ENCODE data around the gene SGSM2. TPM values are rescaled to one million over a fixed set of nuclear protein-coding genes. Genes with fewer than 3 reads are reported as not detected.
A peak's percentile ranks its signal among the peaks of the same experiment; 100 is the strongest.

SGSM2 gene
- total RNA-seq, 1 donor from 2014 or later: 28.2 TPM

DNA sequence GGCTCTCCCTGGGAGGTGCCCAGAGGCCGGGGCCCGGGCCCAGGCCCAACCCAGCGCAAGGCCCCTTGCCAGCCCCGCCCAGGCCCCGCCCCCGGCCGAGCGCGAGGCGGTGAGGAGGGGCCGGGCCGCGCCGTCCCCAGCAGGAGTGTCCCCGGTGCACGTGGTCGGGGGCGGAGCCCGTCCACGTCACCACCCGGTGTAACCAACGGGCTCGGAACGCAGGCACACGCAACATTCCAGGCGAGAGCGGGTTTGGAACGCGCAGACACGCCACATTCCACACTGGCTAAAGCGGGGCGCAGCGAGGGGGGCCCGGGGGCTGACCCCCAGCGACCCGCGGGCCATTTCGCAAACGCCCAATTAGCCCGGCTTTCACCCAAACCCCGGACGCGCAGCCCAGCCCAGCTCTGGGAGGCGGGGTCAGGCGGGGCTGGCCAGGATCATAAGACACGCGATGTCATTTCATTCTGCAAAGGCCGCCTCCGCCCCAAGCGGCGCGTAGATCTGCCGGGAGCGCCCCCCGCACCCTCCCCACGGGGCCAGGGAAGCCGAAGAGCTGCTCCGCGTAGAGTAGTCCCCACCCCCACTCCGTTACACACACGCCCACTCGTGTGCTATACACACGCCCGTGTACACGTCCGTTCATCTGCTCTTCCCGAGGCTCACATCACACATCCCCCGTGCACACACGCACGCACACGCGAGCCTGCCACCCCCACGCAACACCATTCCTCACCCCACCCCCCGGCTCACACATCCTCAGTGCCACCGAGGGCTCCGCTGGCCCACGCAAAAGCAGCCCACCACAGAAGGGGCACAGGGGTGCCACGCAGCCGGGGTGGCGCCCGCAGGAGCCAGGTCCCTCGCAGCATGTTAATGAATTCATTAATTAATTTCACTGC is 62.5 kb downstream of the SGSM2 start:
- peak overlapping the region; percentile 86 for H3K4me3 ChIP-seq (ENCODE audit: low read depth, low read length)
- DNase-seq (ENCODE audit: low read depth): no peak
- TF ChIP-seq, protein P1, sequence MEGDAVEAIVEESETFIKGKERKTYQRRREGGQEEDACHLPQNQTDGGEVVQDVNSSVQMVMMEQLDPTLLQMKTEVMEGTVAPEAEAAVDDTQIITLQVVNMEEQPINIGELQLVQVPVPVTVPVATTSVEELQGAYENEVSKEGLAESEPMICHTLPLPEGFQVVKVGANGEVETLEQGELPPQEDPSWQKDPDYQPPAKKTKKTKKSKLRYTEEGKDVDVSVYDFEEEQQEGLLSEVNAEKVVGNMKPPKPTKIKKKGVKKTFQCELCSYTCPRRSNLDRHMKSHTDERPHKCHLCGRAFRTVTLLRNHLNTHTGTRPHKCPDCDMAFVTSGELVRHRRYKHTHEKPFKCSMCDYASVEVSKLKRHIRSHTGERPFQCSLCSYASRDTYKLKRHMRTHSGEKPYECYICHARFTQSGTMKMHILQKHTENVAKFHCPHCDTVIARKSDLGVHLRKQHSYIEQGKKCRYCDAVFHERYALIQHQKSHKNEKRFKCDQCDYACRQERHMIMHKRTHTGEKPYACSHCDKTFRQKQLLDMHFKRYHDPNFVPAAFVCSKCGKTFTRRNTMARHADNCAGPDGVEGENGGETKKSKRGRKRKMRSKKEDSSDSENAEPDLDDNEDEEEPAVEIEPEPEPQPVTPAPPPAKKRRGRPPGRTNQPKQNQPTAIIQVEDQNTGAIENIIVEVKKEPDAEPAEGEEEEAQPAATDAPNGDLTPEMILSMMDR (conservative IDR thresholded peaks at IDR 0.05; ENCODE audit: low read depth, low read length): no peak

DNA sequence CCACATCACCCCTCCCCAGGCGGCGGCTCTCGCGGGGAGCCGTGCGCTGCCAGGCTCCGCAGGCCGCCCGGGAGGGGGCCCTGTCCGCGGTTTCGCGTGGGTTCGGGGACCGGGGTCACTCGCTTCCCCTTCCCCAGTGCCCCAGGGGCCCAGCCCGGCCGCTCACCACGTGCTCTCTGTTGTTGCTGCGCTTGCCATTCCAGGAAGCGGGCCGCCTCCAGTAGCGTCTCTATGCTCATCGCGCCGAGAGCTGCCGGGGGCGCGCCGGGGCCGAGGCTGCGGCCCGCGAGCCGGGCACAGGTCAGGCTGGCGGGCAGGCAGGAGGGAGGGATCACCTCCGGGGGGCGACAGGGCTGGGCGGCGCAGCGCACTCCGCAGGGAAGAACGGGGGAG is 63.2 kb downstream of the SGSM2 start:
- TF ChIP-seq, protein P1 (conservative IDR thresholded peaks at IDR 0.05; ENCODE audit: low read depth, low read length): no peak
- H3K4me3 ChIP-seq (ENCODE audit: low read depth, low read length): peak overlapping the region; percentile 86
- no peak for DNase-seq (ENCODE audit: low read depth)

DNA sequence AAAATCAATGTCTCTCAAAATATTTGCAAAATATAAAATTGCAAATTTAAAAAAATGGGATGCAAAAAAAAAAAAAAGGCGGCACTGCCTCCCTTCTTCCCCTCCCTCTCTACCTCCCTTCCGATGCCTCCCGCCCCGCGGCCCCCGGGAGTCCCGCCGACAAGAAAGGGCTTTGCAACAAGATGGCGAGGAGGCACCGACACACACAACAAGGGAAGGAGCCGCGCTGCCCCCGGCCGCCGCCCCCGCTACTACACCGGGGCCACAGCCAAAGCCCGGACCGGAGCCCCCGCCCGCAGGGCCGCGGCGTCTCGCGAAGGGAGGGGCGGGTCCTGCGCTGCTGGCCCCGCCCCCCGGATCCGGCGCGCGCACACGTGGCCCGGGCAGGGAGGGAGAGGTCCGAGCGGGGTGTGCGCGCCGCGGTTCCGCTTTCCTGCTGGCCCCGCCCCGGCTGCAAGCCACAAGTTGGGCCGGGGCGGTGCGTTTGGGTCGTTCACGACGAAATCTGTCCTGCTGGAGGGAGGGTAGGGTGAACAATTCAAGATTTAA is 63.6 kb downstream of the SGSM2 start, which contains the start of gene MNT:
MNT (minus strand) TSS at position 184 of the 549 bp plus-strand sequence. CDS start 348 bp downstream, outside the sequence.
- TF ChIP-seq, protein P1 (conservative IDR thresholded peaks at IDR 0.05; ENCODE audit: low read depth, low read length): no peak
- no peak for DNase-seq (ENCODE audit: low read depth)
- H3K4me3 ChIP-seq (ENCODE audit: low read depth, low read length): peak within 1 kb of the TSS; percentile 86

DNA sequence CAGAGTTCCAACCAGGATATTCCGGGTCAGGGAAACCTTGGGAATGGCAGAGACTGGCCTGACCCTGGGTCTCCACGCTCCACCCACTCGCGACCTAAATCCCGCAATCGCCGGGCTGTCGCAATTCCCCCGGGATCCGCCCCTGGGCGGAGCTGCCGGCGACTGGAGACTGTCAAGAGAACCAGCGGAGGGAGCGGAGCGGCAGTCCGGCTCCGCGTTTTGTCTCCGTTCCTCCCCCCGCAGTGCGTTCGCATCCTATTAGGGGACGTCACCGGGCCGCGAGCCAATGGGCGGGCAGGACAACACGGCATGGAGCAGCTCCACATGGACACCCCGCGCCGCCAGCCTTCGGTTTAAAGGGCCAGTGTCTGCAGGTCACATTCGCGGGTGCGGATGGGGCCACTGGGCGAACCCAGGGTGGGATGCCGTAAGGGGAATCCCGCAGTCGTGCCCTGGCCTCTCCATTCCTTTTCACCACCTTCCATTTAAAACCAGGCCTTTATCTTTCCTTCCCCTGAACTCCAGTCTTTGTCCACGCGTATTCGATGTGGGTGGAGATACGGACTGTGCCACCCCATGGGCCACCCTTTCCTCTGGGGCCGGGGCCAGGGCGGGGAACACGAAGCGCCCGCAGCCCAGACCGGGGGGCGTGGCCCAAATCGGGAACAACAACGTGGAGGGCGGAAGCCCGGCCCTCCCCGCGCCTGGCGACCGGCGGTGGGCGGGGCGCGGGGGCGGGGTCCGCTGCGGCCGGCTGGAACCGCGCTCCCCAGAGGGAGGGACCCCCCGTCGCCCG is 64.3 kb downstream of the SGSM2 start:
- peak; percentile 88 for DNase-seq (ENCODE audit: low read depth)
- TF ChIP-seq, protein P1 (conservative IDR thresholded peaks at IDR 0.05; ENCODE audit: low read depth, low read length): no peak
- H3K4me3 ChIP-seq (ENCODE audit: low read depth, low read length): peak overlapping the region; percentile 86

DNA sequence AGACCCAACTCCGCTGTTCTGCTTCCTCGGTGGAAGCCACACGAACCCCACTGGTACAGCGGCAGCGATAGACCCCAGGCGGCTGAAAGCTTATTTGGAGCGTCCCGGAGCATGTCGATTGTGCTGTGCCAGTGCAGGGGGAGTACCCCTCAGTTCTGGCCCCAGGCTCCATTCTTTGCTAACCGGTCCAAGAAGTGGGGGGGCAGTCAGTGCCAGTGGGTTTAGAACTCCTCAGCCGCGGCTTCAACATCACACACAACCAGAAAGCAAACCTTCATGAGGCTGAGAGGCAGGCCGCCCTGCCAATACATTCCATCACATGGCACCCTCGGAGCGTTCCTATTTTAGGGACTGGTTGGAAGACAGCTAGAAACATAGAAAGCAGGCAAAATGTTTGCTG is 65.2 kb downstream of the SGSM2 start:
- TF ChIP-seq, protein P1 (conservative IDR thresholded peaks at IDR 0.05; ENCODE audit: low read depth, low read length): no peak

GRCh38 chr17:2403044-2403443 is 65.7 kb downstream of the SGSM2 start:
- H3K4me3 ChIP-seq (ENCODE audit: low read depth, low read length): no peak overlapping the region
- no peak for DNase-seq (ENCODE audit: low read depth)
- TF ChIP-seq, protein P1 (conservative IDR thresholded peaks at IDR 0.05; ENCODE audit: low read depth, low read length): no peak

More for the DNA sequence above, 65.2 kb downstream of the SGSM2 start:
- no peak for DNase-seq (ENCODE audit: low read depth)
- peak overlapping the region; percentile 86 for H3K4me3 ChIP-seq (ENCODE audit: low read depth, low read length)
